Loucy (cell line): Measurements from ENCODE around the gene ZNF735.

ENCODE experiments used
- H2AFZ ChIP-seq: fragments of 200-600 bp; sonication (generic); 2 replicates; pipeline ENCODE4 v1.6.0; 2016; ENCODE audit warnings: antibody characterized with exemption, mild to moderate bottlenecking, low read length, moderate library complexity
- H3F3A ChIP-seq: fragments of 200-600 bp; 2 replicates; pipeline ENCODE4 v1.6.0; 2016; ENCODE audit warnings: antibody characterized with exemption, low read depth, mild to moderate bottlenecking
- H3K27me3 ChIP-seq: fragments of 200-600 bp; sonication (generic); 2 replicates; pipeline ENCODE4 v1.6.1; 2014; ENCODE audit warnings: low read length, mild to moderate bottlenecking; ENCODE audit not compliant: insufficient read depth, poor library complexity, severe bottlenecking
- H3K36me3 ChIP-seq: fragments of 200-600 bp; sonication (generic); 2 replicates; pipeline ENCODE4 v1.6.1; 2016; ENCODE audit warnings: low read length; ENCODE audit not compliant: insufficient read depth
- H3K4me1 ChIP-seq: fragments of 200-600 bp; sonication (generic); 2 replicates; pipeline ENCODE4 v1.5.1; 2014; ENCODE audit warnings: low read length, mild to moderate bottlenecking; ENCODE audit not compliant: insufficient read depth, poor library complexity, severe bottlenecking
- H3K4me2 ChIP-seq: fragments of 200-600 bp; sonication (generic); 2 replicates; pipeline ENCODE4 v1.6.0; 2014; ENCODE audit warnings: antibody characterized with exemption, low read length, low read depth, mild to moderate bottlenecking; ENCODE audit not compliant: poor library complexity, severe bottlenecking
- H3K4me3 ChIP-seq: fragments of 200-600 bp; sonication (generic); 2 replicates; pipeline ENCODE4 v1.5.1; 2014; ENCODE audit warnings: low read length, mild to moderate bottlenecking, mixed read lengths; ENCODE audit not compliant: poor library complexity, severe bottlenecking
- H3K79me2 ChIP-seq: fragments of 200-600 bp; sonication (generic); 2 replicates; pipeline ENCODE4 v1.6.1; 2014; ENCODE audit warnings: low read length; ENCODE audit not compliant: insufficient read depth
- H3K9ac ChIP-seq: fragments of 200-600 bp; sonication (generic); 2 replicates; pipeline ENCODE4 v1.6.0; 2014; ENCODE audit warnings: mild to moderate bottlenecking, low read depth, low read length, moderate library complexity; ENCODE audit not compliant: poor library complexity, severe bottlenecking
- H3K9me2 ChIP-seq: fragments of 200-600 bp; sonication (generic); replicated peaks from 2 replicates; pipeline ENCODE4 v1.6.1; 2016; ENCODE audit warnings: low read depth, low read length, mixed read lengths
- H3K9me3 ChIP-seq: fragments of 200-600 bp; sonication (generic); 2 replicates; pipeline ENCODE4 v1.6.1; 2014; ENCODE audit warnings: mild to moderate bottlenecking, antibody characterized with exemption, low read length, low read depth; ENCODE audit not compliant: insufficient read depth
- H4K20me1 ChIP-seq: fragments of 200-600 bp; sonication (generic); 2 replicates; pipeline ENCODE4 v1.6.0; 2014; ENCODE audit warnings: antibody characterized with exemption, low read length, mild to moderate bottlenecking; ENCODE audit not compliant: insufficient read depth, poor library complexity, severe bottlenecking
- CTCF ChIP-seq: fragments of 200-600 bp; sonication (generic); conservative IDR thresholded peaks from 2 replicates; pipeline ENCODE4 v1.5.1; 2014; ENCODE audit warnings: mild to moderate bottlenecking, antibody characterized with exemption, low read length
- EZH2phosphoT487 ChIP-seq: fragments of 200-600 bp; IDR thresholded peaks from 2 replicates; pipeline ENCODE4 v1.6.1; 2018; ENCODE audit warnings: antibody characterized with exemption, mild to moderate bottlenecking, moderate library complexity, borderline replicate concordance

ZNF735 gene

DNA sequence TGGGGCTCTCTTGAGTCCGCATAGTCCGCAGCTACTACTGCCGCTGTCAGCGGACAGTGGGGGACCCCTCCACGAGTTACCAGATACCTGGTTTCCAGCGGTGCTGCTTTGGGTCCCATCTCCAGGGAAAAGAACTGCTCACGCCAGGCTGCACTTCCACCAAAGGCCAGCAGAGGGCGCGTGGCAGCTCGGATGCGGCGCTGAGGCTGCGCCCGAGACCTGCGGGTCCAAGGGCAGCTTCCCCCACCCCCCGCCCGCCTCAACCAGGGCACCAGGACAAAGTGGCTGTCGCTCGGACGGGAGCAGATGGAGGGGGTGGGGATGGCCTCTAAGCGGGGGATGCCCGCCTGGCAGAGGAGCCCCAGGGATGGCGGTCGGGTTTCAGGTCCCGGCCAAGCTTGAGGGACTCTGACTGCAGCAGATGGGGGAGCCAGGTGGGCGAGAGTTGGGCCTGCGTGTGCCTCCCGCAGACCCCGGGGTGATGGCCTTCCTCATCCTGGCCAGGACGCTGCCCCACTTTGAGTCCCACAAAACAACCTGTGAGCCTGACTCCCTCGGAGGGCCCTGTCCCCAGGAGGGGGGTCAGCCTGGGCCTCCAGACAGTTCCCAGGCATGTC is 23.8 kb upstream of the ZNF735 start:
- no peaks in the 10 kb centered on the region for H3K9me2 ChIP-seq
- no peaks in the 10 kb centered on the region for H3K27me3 ChIP-seq
- H3K4me3 ChIP-seq: no peak overlapping the region
- H3K9ac ChIP-seq: no peak overlapping the region
- no peaks in the 10 kb centered on the region for H3K36me3 ChIP-seq
- H3K4me1 ChIP-seq: no peaks in the 10 kb centered on the region
- TF ChIP-seq CTCF (peak; percentile 62), EZH2phosphoT487 (no peak)
- H3K4me2 ChIP-seq: no peak overlapping the region
- H3F3A ChIP-seq: no peaks in the 10 kb centered on the region
- H3K79me2 ChIP-seq: no peaks in the 10 kb centered on the region
- no peaks in the 10 kb centered on the region for H4K20me1 ChIP-seq
- no peaks in the 10 kb centered on the region for H3K9me3 ChIP-seq
- no peak overlapping the region for H2AFZ ChIP-seq

- Histone ChIP-seq H3K4me3 (no peak overlapping the region), H3K79me2 (no peaks in the 10 kb centered on the region), H2AFZ (no peak overlapping the region), H3F3A (no peaks in the 10 kb centered on the region), H3K4me1 (no peaks in the 10 kb centered on the region), H3K27me3 (no peaks in the 10 kb centered on the region), H3K9ac (no peak overlapping the region), H3K9me3 (no peaks in the 10 kb centered on the region), H3K36me3 (no peaks in the 10 kb centered on the region), H4K20me1 (no peaks in the 10 kb centered on the region), H3K9me2 (no peaks in the 10 kb centered on the region), H3K4me2 (no peak overlapping the region)
- TF ChIP-seq EZH2phosphoT487: no peak
- no peak for TF ChIP-seq CTCF
Measured at GRCh38 chr7:64183827-64184372, 23.1 kb upstream of the ZNF735 start.

GRCh38 chr7:64184376-64184775 is 22.6 kb upstream of the ZNF735 start:
- H2AFZ ChIP-seq: no peak overlapping the region
- no peak overlapping the region for H3K4me2 ChIP-seq
- H3K4me1 ChIP-seq: no peaks in the 10 kb centered on the region
- no peaks in the 10 kb centered on the region for H3K9me2 ChIP-seq
- no peaks in the 10 kb centered on the region for H4K20me1 ChIP-seq
- no peaks in the 10 kb centered on the region for H3K36me3 ChIP-seq
- no peaks in the 10 kb centered on the region for H3F3A ChIP-seq
- H3K9ac ChIP-seq: no peak overlapping the region
- no peaks in the 10 kb centered on the region for H3K27me3 ChIP-seq
- no peaks in the 10 kb centered on the region for H3K79me2 ChIP-seq
- no peaks in the 10 kb centered on the region; the same call in 1 of the 2 replicates for H3K9me3 ChIP-seq
- TF ChIP-seq CTCF (no peak), EZH2phosphoT487 (no peak)
- H3K4me3 ChIP-seq: no peak overlapping the region
